ENCODE results near the gene PTS.
"Not testable (repeated sequence)": the region's sequence is repeated elsewhere in the genome, so short reads cannot be mapped to it uniquely, and the experiment has no call there.

The PTS gene

DNA sequence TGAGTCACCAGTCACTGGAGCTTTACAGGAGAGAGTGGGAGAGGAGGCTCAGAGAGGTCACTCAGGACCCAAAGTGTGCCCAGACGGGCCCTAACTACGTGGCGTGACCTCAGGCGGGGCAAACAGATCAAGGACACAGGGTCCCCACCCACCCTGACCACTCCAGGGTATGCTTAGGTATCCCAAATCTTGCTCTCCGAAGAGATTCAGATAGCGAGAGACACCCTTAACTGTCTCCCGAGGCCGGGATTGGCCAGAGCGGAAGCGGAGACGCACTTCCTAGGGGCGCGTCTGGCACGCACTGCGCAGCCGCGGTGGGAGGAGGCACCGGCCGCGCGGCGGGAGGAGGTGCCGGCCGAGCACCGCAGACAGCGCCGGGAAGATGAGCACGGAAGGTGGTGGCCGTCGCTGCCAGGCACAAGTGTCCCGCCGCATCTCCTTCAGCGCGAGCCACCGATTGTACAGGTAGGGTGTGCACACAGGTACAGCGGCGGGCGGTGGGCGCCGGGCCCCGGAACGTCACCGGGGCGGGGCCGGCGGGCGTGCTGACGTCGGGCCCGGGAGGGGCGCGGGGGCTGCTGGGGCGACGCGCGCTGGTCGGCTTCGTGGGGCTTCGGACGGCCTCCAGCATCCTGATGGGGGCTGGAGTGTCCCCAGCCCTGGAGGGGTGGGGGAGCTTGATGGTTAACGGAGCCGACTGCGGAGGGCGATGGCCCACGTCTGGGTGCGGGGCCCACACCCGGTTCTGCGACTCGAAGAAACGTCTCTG, at the start of gene PTS:
TSS of gene PTS (plus strand) at position 367 of the 769 bp plus-strand sequence. CDS start at position 383, 16 bp downstream.
- H3K9ac ChIP-seq (ENCODE audit: low read length), result peak within 1 kb of the TSS; percentile 92
- H3K27me3 ChIP-seq (ENCODE audit: control insufficient read depth in 1 of 2, insufficient read depth in 2 of 2, low read length in 2 of 2), result no peaks in the 10 kb centered on the region
- H3K9me3 ChIP-seq (ENCODE audit: low read length), result no peaks in the 10 kb centered on the region
- peaks cover 12% of the 10 kb centered on the region for H3K36me3 ChIP-seq (ENCODE audit: insufficient read depth, low read length)
- peak within 1 kb of the TSS; percentile 87 to 96 for H3K4me3 ChIP-seq (ENCODE audit: low read depth in 1 of 2, low read length in 2 of 2)
- peak within 1 kb of the TSS; percentile 93 for H3K27ac ChIP-seq (ENCODE audit: low read depth, low read length)
- peaks cover 15% of the 10 kb centered on the region for H3K4me1 ChIP-seq (ENCODE audit: insufficient read depth, low read length)

GRCh38 chr11:112177589-112177988, 48.6 kb upstream of the PTS start:
- H3K4me1 ChIP-seq (ENCODE audit: insufficient read depth, low read length), result peaks cover 23% of the 10 kb centered on the region
- H3K27ac ChIP-seq (ENCODE audit: low read depth, low read length), result no peak overlapping the region
- H3K4me3 ChIP-seq (ENCODE audit: low read depth in 1 of 2, low read length in 2 of 2), result no peak overlapping the region
- no peaks in the 10 kb centered on the region for H3K36me3 ChIP-seq (ENCODE audit: insufficient read depth, low read length)
- H3K9me3 ChIP-seq (ENCODE audit: low read length), result no peaks in the 10 kb centered on the region
- H3K9ac ChIP-seq (ENCODE audit: low read length), result no peak overlapping the region
- no peaks in the 10 kb centered on the region for H3K27me3 ChIP-seq (ENCODE audit: control insufficient read depth in 1 of 2, insufficient read depth in 2 of 2, low read length in 2 of 2)

DNA sequence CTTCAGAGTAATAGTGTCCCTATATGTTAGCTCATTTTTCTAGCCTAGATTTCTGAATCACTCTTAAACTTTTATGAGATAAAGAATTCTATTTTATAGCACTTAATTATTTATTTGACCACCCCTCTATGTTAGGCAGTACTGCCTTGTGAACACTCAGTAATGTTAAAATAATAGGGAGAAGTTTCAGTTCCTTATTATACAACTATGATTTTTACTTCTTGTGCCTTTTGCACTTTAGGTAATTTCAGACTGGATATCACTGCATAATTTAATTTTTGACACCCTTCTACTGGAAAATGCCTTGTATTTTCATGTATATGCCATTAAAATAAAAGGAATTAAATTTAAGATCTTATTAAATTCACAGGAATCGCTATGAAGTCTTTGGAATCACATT, 47.8 kb upstream of the PTS start:
- H3K4me3 ChIP-seq (ENCODE audit: low read depth in 1 of 2, low read length in 2 of 2), result no peak overlapping the region
- H3K36me3 ChIP-seq (ENCODE audit: insufficient read depth, low read length), result no peaks in the 10 kb centered on the region
- H3K9ac ChIP-seq (ENCODE audit: low read length), result no peak overlapping the region
- peaks cover 23% of the 10 kb centered on the region for H3K4me1 ChIP-seq (ENCODE audit: insufficient read depth, low read length)
- no peaks in the 10 kb centered on the region for H3K9me3 ChIP-seq (ENCODE audit: low read length)
- no peaks in the 10 kb centered on the region for H3K27me3 ChIP-seq (ENCODE audit: control insufficient read depth in 1 of 2, insufficient read depth in 2 of 2, low read length in 2 of 2)
- H3K27ac ChIP-seq (ENCODE audit: low read depth, low read length), result no peak overlapping the region

DNA sequence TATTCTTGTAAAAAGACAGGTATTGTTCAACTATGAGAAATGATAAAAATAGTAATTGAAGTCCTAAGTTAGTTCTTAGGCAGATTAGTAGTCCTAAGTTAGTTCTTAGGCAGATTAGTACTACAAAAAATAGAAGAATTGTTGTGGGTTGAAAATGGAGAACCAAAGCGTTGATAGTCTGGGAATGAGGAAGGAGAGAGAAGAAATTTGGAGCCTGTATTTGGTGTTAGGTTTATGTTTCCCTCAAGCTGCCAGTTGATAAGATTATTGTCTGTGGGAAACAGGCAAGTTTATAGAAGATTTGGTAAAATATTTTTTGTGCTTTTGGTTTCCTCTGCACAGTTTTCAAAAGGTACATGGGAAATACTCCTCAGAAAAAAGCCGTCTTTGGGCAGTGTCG, 47.3 kb upstream of the PTS start:
- H3K9ac ChIP-seq (ENCODE audit: low read length), result no peak overlapping the region
- no peak overlapping the region for H3K4me3 ChIP-seq (ENCODE audit: low read depth in 1 of 2, low read length in 2 of 2)
- no peaks in the 10 kb centered on the region for H3K36me3 ChIP-seq (ENCODE audit: insufficient read depth, low read length)
- no peaks in the 10 kb centered on the region for H3K9me3 ChIP-seq (ENCODE audit: low read length)
- no peak overlapping the region for H3K27ac ChIP-seq (ENCODE audit: low read depth, low read length)
- H3K27me3 ChIP-seq (ENCODE audit: control insufficient read depth in 1 of 2, insufficient read depth in 2 of 2, low read length in 2 of 2), result no peaks in the 10 kb centered on the region
- peaks cover 23% of the 10 kb centered on the region for H3K4me1 ChIP-seq (ENCODE audit: insufficient read depth, low read length)

GRCh38 chr11:112179601-112180000, 46.6 kb upstream of the PTS start:
- Histone ChIP-seq H3K9me3 (ENCODE audit: low read length) (no peaks in the 10 kb centered on the region), H3K27ac (ENCODE audit: low read depth, low read length) (no peak overlapping the region), H3K9ac (ENCODE audit: low read length) (no peak overlapping the region)

GRCh38 chr11:112182867-112183266, 43.4 kb upstream of the PTS start:
- H3K4me3 ChIP-seq (ENCODE audit: low read depth in 1 of 2, low read length in 2 of 2), result no peak overlapping the region
- no peak overlapping the region for H3K9ac ChIP-seq (ENCODE audit: low read length)
- H3K27ac ChIP-seq (ENCODE audit: low read depth, low read length), result no peak overlapping the region
- H3K27me3 ChIP-seq (ENCODE audit: control insufficient read depth in 1 of 2, insufficient read depth in 2 of 2, low read length in 2 of 2), result no peaks in the 10 kb centered on the region
- no peaks in the 10 kb centered on the region for H3K4me1 ChIP-seq (ENCODE audit: insufficient read depth, low read length)
- no peaks in the 10 kb centered on the region for H3K36me3 ChIP-seq (ENCODE audit: insufficient read depth, low read length)
- no peaks in the 10 kb centered on the region for H3K9me3 ChIP-seq (ENCODE audit: low read length)

More at GRCh38 chr11:112179601-112180000, 46.6 kb upstream of the PTS start:
- H3K4me3 ChIP-seq (ENCODE audit: low read depth in 1 of 2, low read length in 2 of 2), result no peak overlapping the region
- H3K36me3 ChIP-seq (ENCODE audit: insufficient read depth, low read length), result no peaks in the 10 kb centered on the region
- peaks cover 22% of the 10 kb centered on the region for H3K4me1 ChIP-seq (ENCODE audit: insufficient read depth, low read length)
- no peaks in the 10 kb centered on the region for H3K27me3 ChIP-seq (ENCODE audit: control insufficient read depth in 1 of 2, insufficient read depth in 2 of 2, low read length in 2 of 2)

- no peaks in the 10 kb centered on the region for H3K36me3 ChIP-seq (ENCODE audit: insufficient read depth, low read length)
- no peak overlapping the region for H3K27ac ChIP-seq (ENCODE audit: low read depth, low read length)
- H3K4me1 ChIP-seq (ENCODE audit: insufficient read depth, low read length), result no peaks in the 10 kb centered on the region
- no peaks in the 10 kb centered on the region for H3K27me3 ChIP-seq (ENCODE audit: control insufficient read depth in 1 of 2, insufficient read depth in 2 of 2, low read length in 2 of 2)
- H3K4me3 ChIP-seq (ENCODE audit: low read depth in 1 of 2, low read length in 2 of 2), result no peak overlapping the region
- no peak overlapping the region for H3K9ac ChIP-seq (ENCODE audit: low read length)
- no peaks in the 10 kb centered on the region for H3K9me3 ChIP-seq (ENCODE audit: low read length)
Observed at GRCh38 chr11:112185883-112186282, 40.3 kb upstream of the PTS start.

- Histone ChIP-seq H3K36me3 (ENCODE audit: insufficient read depth, low read length) (no peaks in the 10 kb centered on the region), H3K9ac (ENCODE audit: low read length) (no peak overlapping the region), H3K4me1 (ENCODE audit: insufficient read depth, low read length) (no peaks in the 10 kb centered on the region), H3K27ac (ENCODE audit: low read depth, low read length) (no peak overlapping the region), H3K4me3 (ENCODE audit: low read depth in 1 of 2, low read length in 2 of 2) (no peak overlapping the region), H3K9me3 (ENCODE audit: low read length) (no peaks in the 10 kb centered on the region), H3K27me3 (ENCODE audit: control insufficient read depth in 1 of 2, insufficient read depth in 2 of 2, low read length in 2 of 2) (no peaks in the 10 kb centered on the region)
Observed at GRCh38 chr11:112186304-112186703, 39.9 kb upstream of the PTS start.

GRCh38 chr11:112195113-112195512, 31.1 kb upstream of the PTS start:
- H3K27ac ChIP-seq (ENCODE audit: low read depth, low read length); H3K27me3 ChIP-seq (ENCODE audit: control insufficient read depth in 1 of 2, insufficient read depth in 2 of 2, low read length in 2 of 2); H3K9me3 ChIP-seq (ENCODE audit: low read length); H3K36me3 ChIP-seq (ENCODE audit: insufficient read depth, low read length); H3K4me1 ChIP-seq (ENCODE audit: insufficient read depth, low read length); H3K4me3 ChIP-seq (ENCODE audit: low read depth in 1 of 2, low read length in 2 of 2); H3K9ac ChIP-seq (ENCODE audit: low read length): not testable (repeated sequence)

- Histone ChIP-seq H3K9me3 (ENCODE audit: low read length) (no peaks in the 10 kb centered on the region), H3K27ac (ENCODE audit: low read depth, low read length) (no peak overlapping the region), H3K36me3 (ENCODE audit: insufficient read depth, low read length) (no peaks in the 10 kb centered on the region), H3K4me3 (ENCODE audit: low read depth in 1 of 2, low read length in 2 of 2) (no peak overlapping the region), H3K4me1 (ENCODE audit: insufficient read depth, low read length) (no peaks in the 10 kb centered on the region), H3K9ac (ENCODE audit: low read length) (no peak overlapping the region), H3K27me3 (ENCODE audit: control insufficient read depth in 1 of 2, insufficient read depth in 2 of 2, low read length in 2 of 2) (no peaks in the 10 kb centered on the region)
Observed at GRCh38 chr11:112195951-112196351, 30.3 kb upstream of the PTS start.

DNA sequence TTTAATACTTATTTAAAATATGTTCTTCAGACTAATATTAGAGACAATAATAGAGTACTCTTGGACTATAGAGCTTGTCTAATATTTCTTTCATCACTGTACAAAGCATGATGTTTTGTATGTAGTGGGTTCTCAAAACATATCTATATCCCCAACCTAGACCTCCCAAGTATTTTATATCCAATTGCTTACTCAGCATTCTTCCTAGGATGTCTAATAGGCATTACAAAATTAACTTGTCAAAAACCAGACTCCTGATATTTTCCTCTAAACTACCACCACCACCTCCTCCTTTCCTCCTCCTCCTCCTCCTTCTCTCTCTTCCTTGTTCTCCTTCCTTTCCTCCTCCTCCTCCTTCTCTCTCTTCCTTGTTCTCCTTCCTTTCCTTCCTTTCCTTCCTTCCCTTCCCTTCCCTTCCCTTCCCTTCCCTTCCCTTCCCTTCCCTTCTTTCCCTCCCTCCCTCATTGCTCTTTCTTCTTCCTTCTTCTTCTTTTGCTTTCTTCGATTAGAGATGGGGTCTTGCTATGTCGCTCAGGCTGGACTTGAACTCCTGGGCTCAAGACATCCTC, 29.6 kb upstream of the PTS start:
- Histone ChIP-seq H3K4me1 (ENCODE audit: insufficient read depth, low read length) (no peaks in the 10 kb centered on the region), H3K9me3 (ENCODE audit: low read length) (no peaks in the 10 kb centered on the region)

DNA sequence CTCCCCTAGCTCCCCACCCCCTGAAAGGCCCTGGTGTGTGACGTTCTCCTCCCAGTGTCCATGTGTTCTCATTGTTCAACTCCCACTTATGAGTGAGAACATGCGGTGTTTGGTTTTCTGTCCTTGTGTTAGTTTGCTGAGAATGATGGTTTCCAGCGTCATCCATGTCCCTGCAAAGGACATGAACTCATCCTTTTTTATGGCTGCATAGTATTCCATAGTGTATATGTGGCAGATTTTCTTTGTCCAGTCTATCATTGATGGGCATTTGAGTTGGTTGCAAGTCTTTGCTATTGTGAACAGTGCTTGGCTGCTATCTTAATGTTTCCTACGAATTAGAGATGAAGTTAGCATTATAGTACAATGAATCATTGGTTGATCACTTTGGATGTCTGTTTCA, 27.1 kb upstream of the PTS start:
- not testable (repeated sequence) for H3K4me3 ChIP-seq (ENCODE audit: low read depth in 1 of 2, low read length in 2 of 2); H3K27ac ChIP-seq (ENCODE audit: low read depth, low read length); H3K4me1 ChIP-seq (ENCODE audit: insufficient read depth, low read length); H3K27me3 ChIP-seq (ENCODE audit: control insufficient read depth in 1 of 2, insufficient read depth in 2 of 2, low read length in 2 of 2); H3K9me3 ChIP-seq (ENCODE audit: low read length); H3K36me3 ChIP-seq (ENCODE audit: insufficient read depth, low read length); H3K9ac ChIP-seq (ENCODE audit: low read length)

More for the DNA sequence above, 29.6 kb upstream of the PTS start:
- Histone ChIP-seq H3K9ac (ENCODE audit: low read length) (no peak overlapping the region), H3K4me3 (ENCODE audit: low read depth in 1 of 2, low read length in 2 of 2) (no peak overlapping the region), H3K27me3 (ENCODE audit: control insufficient read depth in 1 of 2, insufficient read depth in 2 of 2, low read length in 2 of 2) (no peaks in the 10 kb centered on the region), H3K27ac (ENCODE audit: low read depth, low read length) (no peak overlapping the region), H3K36me3 (ENCODE audit: insufficient read depth, low read length) (no peaks in the 10 kb centered on the region)
